DND-41 (cell line): ENCODE data around the gene KLF15.

ENCODE experiments used
- CTCF ChIP-seq: IDR thresholded peaks from 2 replicates; pipeline ENCODE4 v1.5.1; 2012; ENCODE audit warnings: borderline replicate concordance, low read length, moderate library complexity, mild to moderate bottlenecking; ENCODE audit not compliant: poor library complexity, severe bottlenecking; ENCODE audit errors: extremely low read depth
- EZH2 ChIP-seq: IDR thresholded peaks from 3 replicates; pipeline ENCODE4 v1.6.1; 2012; ENCODE audit warnings: borderline replicate concordance, low read depth, mild to moderate bottlenecking, moderate library complexity, low read length, inconsistent platforms; ENCODE audit not compliant: severe bottlenecking

GRCh38 chr3:126394977-126395321 lies 37.7 kb upstream of the KLF15 start:
- TF ChIP-seq CTCF (no peak), EZH2 (no peak)
